ENCODE data around the gene CEP192.

The CEP192 gene

DNA sequence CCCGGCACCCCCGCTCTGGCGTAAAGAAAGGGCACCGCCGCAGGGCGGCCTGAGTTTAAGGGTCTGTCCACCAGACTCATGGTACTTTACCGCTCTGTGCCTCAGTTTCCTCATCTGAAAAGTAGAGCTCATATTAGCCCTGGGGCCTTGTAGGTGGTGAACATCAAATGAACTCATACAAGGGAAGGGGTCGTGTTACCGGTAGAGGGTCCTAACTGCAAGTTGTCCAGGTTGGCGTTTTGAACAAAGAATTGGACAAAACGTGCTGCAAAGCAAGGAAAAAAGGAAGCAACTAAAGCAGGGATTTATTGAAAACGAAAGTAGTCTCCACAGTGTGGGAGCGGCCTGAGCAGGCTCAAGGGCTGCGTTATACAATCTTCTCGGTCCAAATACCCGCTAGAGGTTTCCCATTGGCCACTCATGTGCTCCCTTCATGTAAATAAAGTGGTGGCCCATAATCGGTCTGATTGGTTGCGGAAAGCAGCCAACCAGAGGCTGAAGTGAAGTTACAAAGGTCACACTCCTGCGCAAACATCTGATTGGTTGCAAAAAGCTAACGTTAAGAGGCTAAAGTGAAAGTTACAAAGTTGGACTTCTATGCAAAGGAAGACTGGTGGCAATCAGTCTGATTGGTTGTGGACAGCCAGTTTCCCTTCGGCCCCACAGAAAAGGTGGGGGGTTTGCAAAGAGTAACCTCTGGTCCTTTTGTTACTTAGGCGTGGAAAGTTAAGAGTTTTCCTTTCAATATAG, 146.7 kb downstream of the CEP192 start:
- Histone ChIP-seq H3K27me3 (ENCODE audit: control insufficient read depth, insufficient read depth, low read length) (peaks cover 31% of the 10 kb centered on the region), H3K9ac (ENCODE audit: low read depth, low read length) (no peak overlapping the region), H3K4me1 (ENCODE audit: control insufficient read depth, insufficient read depth, low read length) (peaks cover 3% of the 10 kb centered on the region), H3K9me3 (ENCODE audit: control insufficient read depth, insufficient read depth, low read length) (no peaks in the 10 kb centered on the region), H3K36me3 (ENCODE audit: control insufficient read depth, insufficient read depth, low read length) (no peaks in the 10 kb centered on the region), H3K4me3 (ENCODE audit: low read depth, low read length) (peak overlapping the region; percentile 56)

DNA sequence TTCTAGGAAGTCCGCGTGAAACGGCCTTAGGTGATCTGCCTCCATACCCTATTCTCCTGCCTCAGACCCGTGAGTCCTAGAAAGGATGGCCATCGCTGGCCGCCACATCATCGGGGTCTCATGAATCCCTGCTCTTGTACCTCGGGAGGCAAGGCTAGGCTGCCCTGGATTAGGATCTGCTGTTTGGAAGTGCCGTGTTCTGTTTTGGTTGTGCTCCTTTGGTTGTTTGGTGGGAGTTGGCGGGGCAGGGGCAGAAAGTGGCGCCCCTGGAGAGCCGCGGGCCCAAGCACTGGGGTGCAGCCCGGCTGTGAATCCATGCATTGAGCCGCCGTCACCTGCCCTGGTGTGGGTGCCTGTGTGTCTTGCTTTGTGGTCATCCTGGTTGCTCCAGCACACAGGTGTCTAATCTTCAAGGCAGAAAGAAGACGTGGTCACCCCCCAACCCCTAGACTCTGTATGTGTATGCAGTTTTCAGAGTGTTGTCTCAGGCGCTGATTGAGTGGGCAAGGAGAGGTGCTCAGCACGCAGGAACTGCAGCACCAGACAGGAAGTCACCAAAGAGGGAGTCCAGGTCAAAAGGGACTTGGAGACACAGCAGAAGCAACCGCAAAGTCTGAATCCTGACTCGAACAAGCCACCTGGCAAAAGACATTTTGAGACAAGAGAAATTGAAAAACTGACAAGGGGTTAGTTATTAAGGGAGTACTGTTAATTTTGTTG, 147.4 kb downstream of the CEP192 start:
- Histone ChIP-seq H3K4me3 (ENCODE audit: low read depth, low read length) (no peak overlapping the region), H3K4me1 (ENCODE audit: control insufficient read depth, insufficient read depth, low read length) (peaks cover 3% of the 10 kb centered on the region), H3K27me3 (ENCODE audit: control insufficient read depth, insufficient read depth, low read length) (peaks cover 31% of the 10 kb centered on the region), H3K9me3 (ENCODE audit: control insufficient read depth, insufficient read depth, low read length) (no peaks in the 10 kb centered on the region), H3K9ac (ENCODE audit: low read depth, low read length) (no peak overlapping the region), H3K36me3 (ENCODE audit: control insufficient read depth, insufficient read depth, low read length) (no peaks in the 10 kb centered on the region)

DNA sequence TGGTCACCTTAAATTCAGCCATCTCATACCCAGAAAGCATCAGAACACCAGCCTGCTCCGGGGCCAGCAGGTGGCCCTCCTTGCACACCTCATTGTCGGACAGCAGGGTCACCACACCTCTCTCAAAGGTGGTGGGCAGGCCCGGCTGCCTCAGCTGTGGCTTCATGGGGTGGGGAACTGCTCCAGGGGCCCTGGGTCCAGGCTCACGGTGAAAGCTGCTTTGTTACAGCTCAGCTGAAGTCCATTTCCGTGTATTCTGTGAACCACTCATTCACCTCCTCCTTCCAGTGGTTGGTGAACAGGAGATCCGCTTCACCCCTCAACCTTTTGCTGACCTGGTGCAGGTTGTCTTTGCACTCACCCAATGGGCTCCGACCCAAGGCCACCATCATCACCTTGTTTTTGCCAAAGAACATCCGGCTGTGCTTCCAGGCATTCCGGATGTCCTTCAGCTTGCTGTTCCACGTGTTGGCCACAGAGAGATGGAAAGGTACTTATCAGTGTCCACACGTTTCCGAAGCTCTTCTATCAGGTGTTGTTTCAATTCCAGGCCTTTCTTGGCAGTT, 148.8 kb downstream of the CEP192 start:
- Histone ChIP-seq H3K36me3 (ENCODE audit: control insufficient read depth, insufficient read depth, low read length) (no peaks in the 10 kb centered on the region), H3K9me3 (ENCODE audit: control insufficient read depth, insufficient read depth, low read length) (no peaks in the 10 kb centered on the region), H3K9ac (ENCODE audit: low read depth, low read length) (no peak overlapping the region), H3K27me3 (ENCODE audit: control insufficient read depth, insufficient read depth, low read length) (peaks cover 31% of the 10 kb centered on the region), H3K4me1 (ENCODE audit: control insufficient read depth, insufficient read depth, low read length) (peaks cover 3% of the 10 kb centered on the region), H3K4me3 (ENCODE audit: low read depth, low read length) (no peak overlapping the region)

DNA sequence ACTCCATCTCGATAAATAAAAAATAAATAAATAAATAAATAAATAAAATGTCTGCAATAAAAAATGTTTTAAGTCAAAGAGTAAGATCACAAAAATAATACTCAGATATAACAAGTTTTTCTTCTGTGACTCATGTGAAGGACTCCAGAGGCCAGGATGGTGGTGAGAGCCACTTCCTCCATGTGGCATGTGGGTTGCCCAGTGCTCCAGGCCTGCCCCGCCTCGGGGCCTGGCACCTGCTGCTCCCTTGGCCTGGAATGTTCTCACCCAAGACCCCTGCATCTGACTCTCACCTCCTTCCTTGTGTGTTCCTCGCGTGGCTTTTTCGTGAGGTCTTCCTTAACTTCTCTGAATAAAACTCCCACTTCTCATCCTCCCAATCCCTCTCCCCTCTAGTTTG, 150.0 kb downstream of the CEP192 start:
- peaks cover 3% of the 10 kb centered on the region for H3K4me1 ChIP-seq (ENCODE audit: control insufficient read depth, insufficient read depth, low read length)
- no peak overlapping the region for H3K4me3 ChIP-seq (ENCODE audit: low read depth, low read length)
- H3K9ac ChIP-seq (ENCODE audit: low read depth, low read length) = no peak overlapping the region
- H3K36me3 ChIP-seq (ENCODE audit: control insufficient read depth, insufficient read depth, low read length) = no peaks in the 10 kb centered on the region
- no peaks in the 10 kb centered on the region for H3K9me3 ChIP-seq (ENCODE audit: control insufficient read depth, insufficient read depth, low read length)
- peaks cover 19% of the 10 kb centered on the region for H3K27me3 ChIP-seq (ENCODE audit: control insufficient read depth, insufficient read depth, low read length)

DNA sequence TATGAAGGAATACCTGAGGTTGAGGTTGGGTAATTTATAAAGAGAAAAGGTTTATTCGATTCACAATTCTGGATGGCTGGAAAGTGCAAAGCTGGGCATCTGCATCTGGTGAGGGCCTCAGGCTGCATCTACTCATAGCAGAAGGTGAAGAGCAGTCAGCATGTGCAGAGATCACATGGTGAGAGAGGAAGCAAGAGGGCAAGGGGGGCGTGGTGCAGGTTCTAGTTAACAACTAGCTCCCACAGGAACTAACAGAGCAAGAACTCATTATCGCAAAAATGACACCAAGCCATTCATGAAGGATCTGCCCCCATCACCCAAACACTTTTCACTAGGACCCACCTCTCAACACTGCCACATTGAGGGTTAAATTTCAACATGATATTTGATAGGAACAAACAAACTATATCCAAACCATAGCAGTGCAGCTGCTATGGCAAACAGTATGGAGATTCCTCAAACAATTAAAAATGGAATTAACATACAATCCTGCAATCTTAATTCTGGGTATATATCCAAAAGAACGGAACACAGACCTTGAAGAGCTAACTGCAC, 154.6 kb downstream of the CEP192 start:
- no peaks in the 10 kb centered on the region for H3K36me3 ChIP-seq (ENCODE audit: control insufficient read depth, insufficient read depth, low read length)
- H3K9me3 ChIP-seq (ENCODE audit: control insufficient read depth, insufficient read depth, low read length) = no peaks in the 10 kb centered on the region
- no peak overlapping the region for H3K9ac ChIP-seq (ENCODE audit: low read depth, low read length)
- H3K4me1 ChIP-seq (ENCODE audit: control insufficient read depth, insufficient read depth, low read length) = no peaks in the 10 kb centered on the region
- H3K27me3 ChIP-seq (ENCODE audit: control insufficient read depth, insufficient read depth, low read length) = no peaks in the 10 kb centered on the region
- H3K4me3 ChIP-seq (ENCODE audit: low read depth, low read length) = no peak overlapping the region

DNA sequence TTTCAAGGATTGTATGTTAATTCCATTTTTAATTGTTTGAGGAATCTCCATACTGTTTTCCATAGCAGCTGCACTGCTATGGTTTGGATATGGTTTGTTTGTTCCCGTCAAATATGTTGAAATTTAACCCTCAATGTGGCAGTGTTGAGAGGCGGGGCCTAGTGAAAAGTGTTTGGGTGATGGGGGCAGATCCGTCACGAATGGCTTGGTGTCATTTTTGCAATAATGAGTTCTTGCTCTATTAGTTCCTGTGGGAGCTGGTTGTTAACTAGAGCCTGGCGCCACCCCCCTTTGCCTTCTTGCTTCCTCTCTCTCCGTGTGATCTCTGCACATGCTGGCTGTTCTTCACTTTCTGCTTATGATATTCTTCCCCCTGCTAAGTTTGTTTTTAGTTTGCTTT, 156.0 kb downstream of the CEP192 start:
- H3K4me1 ChIP-seq (ENCODE audit: control insufficient read depth, insufficient read depth, low read length) = no peaks in the 10 kb centered on the region
- no peak overlapping the region for H3K9ac ChIP-seq (ENCODE audit: low read depth, low read length)
- no peaks in the 10 kb centered on the region for H3K27me3 ChIP-seq (ENCODE audit: control insufficient read depth, insufficient read depth, low read length)
- H3K36me3 ChIP-seq (ENCODE audit: control insufficient read depth, insufficient read depth, low read length) = no peaks in the 10 kb centered on the region
- no peak overlapping the region for H3K4me3 ChIP-seq (ENCODE audit: low read depth, low read length)
- H3K9me3 ChIP-seq (ENCODE audit: control insufficient read depth, insufficient read depth, low read length) = no peaks in the 10 kb centered on the region

DNA sequence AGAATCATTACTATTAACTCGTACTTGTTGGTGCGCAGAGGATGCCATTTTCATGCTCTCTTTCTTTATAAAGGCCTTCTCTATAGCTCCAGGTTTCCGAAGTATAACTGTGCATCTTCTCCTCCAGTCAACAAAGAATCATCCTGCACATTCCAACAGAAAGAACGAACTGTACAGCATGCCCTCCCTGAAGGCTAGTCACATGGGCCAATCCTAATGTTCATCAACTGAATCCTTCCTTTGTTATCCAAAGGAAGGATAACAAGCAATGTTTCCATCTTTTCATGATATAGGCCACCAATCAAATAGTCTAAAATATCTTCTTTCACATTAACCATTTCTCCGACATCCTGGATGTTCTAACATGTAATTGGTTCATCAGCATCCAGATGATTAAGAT, 160.5 kb downstream of the CEP192 start:
- Histone ChIP-seq H3K27me3 (ENCODE audit: control insufficient read depth, insufficient read depth, low read length) (no peaks in the 10 kb centered on the region), H3K36me3 (ENCODE audit: control insufficient read depth, insufficient read depth, low read length) (no peaks in the 10 kb centered on the region), H3K4me1 (ENCODE audit: control insufficient read depth, insufficient read depth, low read length) (no peaks in the 10 kb centered on the region), H3K4me3 (ENCODE audit: low read depth, low read length) (no peak overlapping the region), H3K9ac (ENCODE audit: low read depth, low read length) (no peak overlapping the region), H3K9me3 (ENCODE audit: control insufficient read depth, insufficient read depth, low read length) (no peaks in the 10 kb centered on the region)

DNA sequence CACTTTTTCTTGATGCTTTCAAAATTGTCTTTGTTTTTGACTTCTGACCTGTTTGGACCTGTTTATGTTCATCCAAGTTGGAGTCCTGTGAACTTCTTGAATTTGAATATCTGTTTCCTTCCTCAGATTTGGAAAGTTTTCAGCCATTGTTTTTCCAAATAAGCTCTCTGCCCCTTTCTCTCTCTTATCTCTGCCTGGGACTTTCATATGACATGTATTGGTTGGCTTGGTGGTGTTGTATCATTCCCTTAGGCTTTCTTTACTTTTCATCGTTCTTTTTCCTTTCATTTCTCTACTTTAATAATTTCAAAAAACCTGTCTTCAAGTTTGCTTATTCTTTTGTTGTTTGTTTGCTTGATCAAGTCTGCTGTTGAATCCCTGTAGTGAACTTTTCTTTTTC, 167.3 kb downstream of the CEP192 start:
- Histone ChIP-seq H3K4me3 (ENCODE audit: low read depth, low read length) (no peak overlapping the region), H3K4me1 (ENCODE audit: control insufficient read depth, insufficient read depth, low read length) (no peaks in the 10 kb centered on the region), H3K9me3 (ENCODE audit: control insufficient read depth, insufficient read depth, low read length) (no peaks in the 10 kb centered on the region), H3K9ac (ENCODE audit: low read depth, low read length) (no peak overlapping the region), H3K27me3 (ENCODE audit: control insufficient read depth, insufficient read depth, low read length) (no peaks in the 10 kb centered on the region), H3K36me3 (ENCODE audit: control insufficient read depth, insufficient read depth, low read length) (no peaks in the 10 kb centered on the region)

DNA sequence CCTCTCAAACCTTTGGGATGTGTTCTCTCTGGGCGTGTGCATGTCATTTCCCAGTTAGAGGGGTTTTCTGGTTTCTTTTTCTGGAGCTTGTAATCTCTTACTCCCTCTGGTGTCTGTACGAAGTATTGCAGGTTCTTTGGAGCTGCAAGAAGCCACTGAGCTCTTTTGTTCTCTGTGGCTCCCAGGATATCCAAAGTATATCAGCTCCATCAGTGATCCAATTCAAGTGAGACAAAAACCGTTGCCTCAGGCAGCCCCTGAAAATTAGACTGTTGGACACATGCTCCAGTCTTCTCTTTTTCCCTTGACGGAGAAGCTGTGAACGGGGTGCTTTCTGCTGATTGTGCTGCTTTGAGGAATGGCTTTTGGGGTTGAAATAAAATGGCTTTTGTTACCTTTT, 168.4 kb downstream of the CEP192 start:
- H3K9me3 ChIP-seq (ENCODE audit: control insufficient read depth, insufficient read depth, low read length) = no peaks in the 10 kb centered on the region
- H3K27me3 ChIP-seq (ENCODE audit: control insufficient read depth, insufficient read depth, low read length) = no peaks in the 10 kb centered on the region
- H3K9ac ChIP-seq (ENCODE audit: low read depth, low read length) = no peak overlapping the region
- H3K36me3 ChIP-seq (ENCODE audit: control insufficient read depth, insufficient read depth, low read length) = no peaks in the 10 kb centered on the region
- no peaks in the 10 kb centered on the region for H3K4me1 ChIP-seq (ENCODE audit: control insufficient read depth, insufficient read depth, low read length)
- no peak overlapping the region for H3K4me3 ChIP-seq (ENCODE audit: low read depth, low read length)

DNA sequence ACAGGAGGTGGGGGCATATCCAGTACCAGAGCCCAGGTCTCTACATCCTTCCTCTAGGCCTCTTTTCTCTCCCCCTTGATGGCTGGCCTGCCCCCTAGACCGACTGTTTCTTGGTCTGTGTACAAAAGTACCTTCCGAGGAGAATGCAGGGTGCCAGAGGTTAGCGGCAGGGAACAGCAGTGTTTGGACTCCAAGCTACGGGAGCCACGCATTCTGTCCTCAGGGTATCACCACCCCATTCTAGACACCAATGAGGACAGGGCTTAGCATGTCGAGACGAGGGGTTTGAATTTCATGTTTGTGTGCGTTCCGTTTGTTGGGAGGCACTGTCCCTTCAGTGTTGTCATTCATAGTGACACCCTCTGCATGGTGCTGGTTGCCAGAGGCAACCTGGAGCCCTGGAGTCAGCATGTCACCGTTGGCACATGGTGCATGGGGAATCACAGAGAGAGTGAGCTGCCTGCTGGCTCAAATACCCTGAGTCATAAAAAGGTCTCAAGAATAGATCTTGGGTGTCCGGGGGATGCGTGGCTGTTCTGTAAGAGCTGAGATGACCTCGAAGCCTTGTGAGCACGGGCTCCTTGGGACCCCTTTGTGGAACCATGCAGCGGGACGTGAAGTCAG, 170.2 kb downstream of the CEP192 start:
- no peaks in the 10 kb centered on the region for H3K36me3 ChIP-seq (ENCODE audit: control insufficient read depth, insufficient read depth, low read length)
- H3K4me1 ChIP-seq (ENCODE audit: control insufficient read depth, insufficient read depth, low read length) = peaks cover 6% of the 10 kb centered on the region
- H3K9ac ChIP-seq (ENCODE audit: low read depth, low read length) = no peak overlapping the region
- H3K4me3 ChIP-seq (ENCODE audit: low read depth, low read length) = no peak overlapping the region
- no peaks in the 10 kb centered on the region for H3K27me3 ChIP-seq (ENCODE audit: control insufficient read depth, insufficient read depth, low read length)
- H3K9me3 ChIP-seq (ENCODE audit: control insufficient read depth, insufficient read depth, low read length) = no peaks in the 10 kb centered on the region

DNA sequence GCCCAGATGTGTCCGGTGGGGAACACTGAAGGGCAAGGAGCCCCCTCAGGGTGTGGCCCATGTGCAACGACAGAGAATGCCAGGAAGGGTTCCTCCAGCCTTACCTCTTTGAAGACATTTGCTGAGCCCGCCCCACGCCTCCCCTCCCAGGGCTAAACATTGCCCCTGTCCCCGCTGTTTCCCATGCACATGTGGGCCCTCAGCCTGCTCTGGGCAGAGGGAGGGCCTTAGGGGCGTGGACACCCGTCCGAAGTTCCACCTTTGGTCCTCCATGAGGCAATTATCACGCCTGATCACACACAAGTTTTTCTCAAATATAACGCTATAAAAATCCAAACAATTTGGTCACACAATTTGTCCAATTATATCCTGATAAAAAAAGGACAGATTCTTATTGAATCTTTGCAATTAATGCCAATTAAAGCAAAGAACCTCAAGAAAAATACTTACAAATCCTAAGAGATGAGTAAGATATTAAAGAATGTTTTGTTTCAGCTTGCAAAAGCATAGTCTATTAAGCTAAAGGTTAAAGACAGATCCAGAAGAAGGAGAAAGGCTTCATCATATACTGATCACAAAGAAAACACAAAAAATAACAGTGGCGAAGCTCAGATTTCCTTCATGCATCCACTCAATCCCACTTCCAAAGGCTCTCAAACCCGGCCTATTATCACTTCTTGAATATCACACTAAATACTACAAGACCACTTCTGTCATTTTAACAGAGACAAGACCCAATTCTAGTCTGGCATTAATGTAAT, 172.2 kb downstream of the CEP192 start:
- H3K9me3 ChIP-seq (ENCODE audit: control insufficient read depth, insufficient read depth, low read length) = no peaks in the 10 kb centered on the region
- H3K4me1 ChIP-seq (ENCODE audit: control insufficient read depth, insufficient read depth, low read length) = peaks cover 6% of the 10 kb centered on the region
- no peak overlapping the region for H3K4me3 ChIP-seq (ENCODE audit: low read depth, low read length)
- H3K9ac ChIP-seq (ENCODE audit: low read depth, low read length) = no peak overlapping the region
- no peaks in the 10 kb centered on the region for H3K36me3 ChIP-seq (ENCODE audit: control insufficient read depth, insufficient read depth, low read length)
- H3K27me3 ChIP-seq (ENCODE audit: control insufficient read depth, insufficient read depth, low read length) = no peaks in the 10 kb centered on the region
